Mucosa of rectum (tissue), 2 donors: Measurements from ENCODE around the gene SH3RF3.
"Not testable (repeated sequence)": the region's sequence is repeated elsewhere in the genome, so short reads cannot be mapped to it uniquely, and the experiment has no call there.

ENCODE experiments used
- H3K27ac ChIP-seq, 2 donors: one replicate each; pipeline ENCODE4 v1.7.0; 2013; ENCODE audit warnings: inconsistent platforms in 2 of 2, low read depth in 2 of 2, low read length in 2 of 2
- H3K27me3 ChIP-seq, 2 donors: one replicate each; pipeline ENCODE4 v1.7.0; 2013; ENCODE audit warnings: low read length in 2 of 2; ENCODE audit not compliant: control insufficient read depth in 2 of 2, insufficient read depth in 2 of 2
- H3K36me3 ChIP-seq, 2 donors: one replicate each; pipeline ENCODE4 v1.7.0; 2013; ENCODE audit warnings: low read length in 2 of 2; ENCODE audit not compliant: control insufficient read depth in 2 of 2, insufficient read depth in 2 of 2
- H3K4me1 ChIP-seq, 2 donors: one replicate each; pipeline ENCODE4 v1.7.0; 2013; ENCODE audit warnings: low read length in 2 of 2, mild to moderate bottlenecking in 1 of 2; ENCODE audit not compliant: control insufficient read depth in 2 of 2, insufficient read depth in 2 of 2
- H3K4me3 ChIP-seq, 2 donors: one replicate each; pipeline ENCODE4 v1.7.0; 2013; ENCODE audit warnings: low read length in 2 of 2
- H3K9ac ChIP-seq, 2 donors: one replicate each; pipeline ENCODE4 v1.7.0; 2013; ENCODE audit warnings: low read length in 2 of 2, low read depth in 1 of 2, mild to moderate bottlenecking in 1 of 2
- H3K9me3 ChIP-seq, 2 donors: one replicate each; pipeline ENCODE4 v1.7.0; 2013; ENCODE audit warnings: low read length in 2 of 2; ENCODE audit not compliant: control insufficient read depth in 2 of 2
- donor health status: healthy.
- donor health status: Normal muscosa, but diverticular disease.

SH3RF3 gene

GRCh38 chr2:109214651-109215371 is 85.8 kb downstream of the SH3RF3 start:
- no peaks in the 10 kb centered on the region for H3K9me3 ChIP-seq
- no peak overlapping the region for H3K27ac ChIP-seq
- no peaks in the 10 kb centered on the region for H3K36me3 ChIP-seq
- peaks cover 0 to 3% of the 10 kb centered on the region in 2 donors for H3K27me3 ChIP-seq
- H3K4me3 ChIP-seq: no peak overlapping the region
- no peak overlapping the region for H3K9ac ChIP-seq
- peaks cover 17 to 20% of the 10 kb centered on the region in 2 donors for H3K4me1 ChIP-seq

DNA sequence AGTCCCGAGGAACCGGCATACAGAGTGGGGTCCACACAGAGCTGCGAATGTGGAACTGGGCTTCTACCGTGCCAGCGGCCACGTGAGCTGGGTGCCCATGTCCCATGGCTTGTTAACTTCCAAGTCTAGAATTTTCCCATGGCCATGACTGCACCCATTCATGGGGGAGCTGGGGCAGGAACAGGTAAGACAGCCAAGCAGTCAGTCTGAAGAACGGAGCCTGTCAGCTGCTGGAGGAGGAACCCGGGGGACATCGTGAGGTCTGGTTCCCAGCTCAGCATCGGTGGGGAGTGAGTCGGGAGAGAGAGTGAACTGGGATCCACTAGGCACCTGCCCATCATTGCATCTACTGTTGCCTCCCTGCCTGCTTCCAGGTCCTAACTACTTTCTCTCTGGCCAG is 86.9 kb downstream of the SH3RF3 start:
- H3K9ac ChIP-seq: no peak overlapping the region
- peaks cover 0 to 3% of the 10 kb centered on the region in 2 donors for H3K27me3 ChIP-seq
- no peaks in the 10 kb centered on the region for H3K36me3 ChIP-seq
- H3K4me1 ChIP-seq: peaks cover 17 to 20% of the 10 kb centered on the region in 2 donors
- H3K27ac ChIP-seq: no peak overlapping the region
- H3K4me3 ChIP-seq: no peak overlapping the region
- H3K9me3 ChIP-seq: no peaks in the 10 kb centered on the region

DNA sequence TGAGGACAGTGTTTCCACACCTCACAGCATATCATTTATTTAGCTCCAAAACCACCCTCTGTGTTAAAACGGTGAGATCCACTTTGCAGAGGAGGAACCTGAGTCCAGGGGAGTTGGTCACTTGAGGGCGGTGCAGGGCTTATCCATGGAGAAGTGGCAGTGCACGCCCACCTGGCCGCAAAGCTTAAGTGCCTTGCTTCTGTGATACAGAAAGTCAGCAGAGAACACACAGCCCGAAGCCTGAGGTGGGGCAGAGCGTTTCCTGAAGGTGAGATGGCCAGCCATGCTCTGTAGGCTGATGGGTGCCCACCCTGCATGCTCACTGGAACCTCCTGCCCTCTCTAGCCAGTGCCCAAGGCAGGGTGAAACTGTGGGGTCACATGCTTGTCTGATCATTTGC is 87.3 kb downstream of the SH3RF3 start:
- no peak overlapping the region for H3K9ac ChIP-seq
- peaks cover 17 to 20% of the 10 kb centered on the region in 2 donors for H3K4me1 ChIP-seq
- H3K9me3 ChIP-seq: no peaks in the 10 kb centered on the region
- no peaks in the 10 kb centered on the region for H3K36me3 ChIP-seq
- peaks cover 0 to 3% of the 10 kb centered on the region in 2 donors for H3K27me3 ChIP-seq
- no peak overlapping the region for H3K27ac ChIP-seq
- H3K4me3 ChIP-seq: no peak overlapping the region

- Histone ChIP-seq H3K27me3 (peaks cover 0 to 3% of the 10 kb centered on the region in 2 donors), H3K9me3 (no peaks in the 10 kb centered on the region), H3K4me3 (no peak overlapping the region), H3K4me1 (peaks cover 17 to 20% of the 10 kb centered on the region in 2 donors), H3K36me3 (no peaks in the 10 kb centered on the region), H3K9ac (no peak overlapping the region), H3K27ac (peak overlapping the region; percentile 67 to 74)
Observed at GRCh38 chr2:109217362-109218086, 88.5 kb downstream of the SH3RF3 start.

DNA sequence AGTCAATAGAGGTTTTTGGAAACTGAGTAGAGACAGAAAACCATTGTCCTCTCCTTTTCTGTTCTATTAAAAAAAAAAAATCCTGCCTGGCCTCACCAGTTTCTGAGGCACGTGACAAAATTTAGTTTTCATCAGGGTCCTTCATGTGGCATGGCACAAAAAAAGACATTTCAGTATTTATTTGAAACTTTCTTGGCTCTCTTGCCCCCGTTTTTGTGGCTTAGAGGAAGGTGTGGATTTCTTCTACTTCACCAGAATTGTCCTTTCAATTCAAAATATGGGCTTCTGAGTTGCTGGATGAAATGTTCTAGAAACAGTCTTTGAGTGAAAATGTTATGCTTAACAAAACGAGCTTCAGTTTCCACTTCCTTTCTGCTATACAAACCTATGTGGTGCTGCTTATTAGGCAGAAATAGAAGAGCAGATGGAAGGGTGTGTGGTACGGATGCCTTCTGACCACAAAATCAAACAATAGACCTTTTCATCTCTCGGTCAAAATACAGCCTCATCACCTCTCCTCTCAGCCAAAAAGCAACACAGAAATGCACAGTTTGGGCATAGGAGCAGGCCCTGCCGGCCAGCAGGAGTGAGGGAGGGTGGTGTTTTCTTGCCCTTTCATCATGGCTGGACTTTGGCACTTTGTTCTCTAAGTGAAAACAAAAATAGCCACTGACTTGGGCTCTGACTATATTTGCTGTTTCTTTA is 89.2 kb downstream of the SH3RF3 start:
- no peaks in the 10 kb centered on the region for H3K36me3 ChIP-seq
- peaks cover 17 to 20% of the 10 kb centered on the region in 2 donors for H3K4me1 ChIP-seq
- no peaks in the 10 kb centered on the region for H3K9me3 ChIP-seq
- H3K4me3 ChIP-seq: peak overlapping the region in 1 of 2 donors; percentile 17
- peaks cover 0 to 3% of the 10 kb centered on the region in 2 donors for H3K27me3 ChIP-seq
- peak overlapping the region; percentile 67 to 74 for H3K27ac ChIP-seq
- H3K9ac ChIP-seq: no peak overlapping the region

GRCh38 chr2:109218792-109219126 is 89.8 kb downstream of the SH3RF3 start:
- Histone ChIP-seq H3K36me3 (no peaks in the 10 kb centered on the region), H3K9me3 (no peaks in the 10 kb centered on the region), H3K27ac (peak overlapping the region; percentile 20 to 67), H3K4me3 (peak overlapping the region in 1 of 2 donors; percentile 17), H3K27me3 (peaks cover 0 to 3% of the 10 kb centered on the region in 2 donors), H3K9ac (no peak overlapping the region), H3K4me1 (peaks cover 14 to 17% of the 10 kb centered on the region in 2 donors)

DNA sequence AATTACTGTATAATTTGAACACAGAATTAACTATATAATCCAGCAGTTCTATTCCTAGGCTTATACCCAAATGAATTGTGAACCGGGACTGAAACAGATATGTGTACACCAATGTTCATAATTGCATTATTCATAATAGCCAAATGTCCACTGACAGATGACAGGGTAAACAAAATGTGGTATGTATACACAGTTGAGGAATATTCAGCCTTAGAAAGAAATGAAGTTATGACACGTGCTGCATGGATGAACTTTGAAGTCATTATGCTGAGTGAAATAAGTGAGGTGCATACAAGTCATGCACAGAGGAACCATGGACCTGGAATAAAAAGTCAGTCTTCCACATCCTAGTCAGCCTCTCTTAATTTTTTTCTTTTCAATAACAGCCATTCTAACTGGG is 91.9 kb downstream of the SH3RF3 start:
- H3K27me3 ChIP-seq: no peaks in the 10 kb centered on the region
- no peaks in the 10 kb centered on the region for H3K36me3 ChIP-seq

GRCh38 chr2:109221316-109221715 is 92.3 kb downstream of the SH3RF3 start:
- not testable (repeated sequence) for H3K36me3 ChIP-seq, H3K27ac ChIP-seq, H3K27me3 ChIP-seq, H3K4me3 ChIP-seq, H3K9ac ChIP-seq, H3K9me3 ChIP-seq
- peaks cover 7 to 11% of the 10 kb centered on the region in 2 donors for H3K4me1 ChIP-seq

More for the DNA sequence above, 91.9 kb downstream of the SH3RF3 start:
- peaks cover 7 to 11% of the 10 kb centered on the region in 2 donors for H3K4me1 ChIP-seq
- H3K27ac ChIP-seq: no peak overlapping the region
- H3K4me3 ChIP-seq: no peak overlapping the region
- no peaks in the 10 kb centered on the region for H3K9me3 ChIP-seq
- H3K9ac ChIP-seq: no peak overlapping the region

DNA sequence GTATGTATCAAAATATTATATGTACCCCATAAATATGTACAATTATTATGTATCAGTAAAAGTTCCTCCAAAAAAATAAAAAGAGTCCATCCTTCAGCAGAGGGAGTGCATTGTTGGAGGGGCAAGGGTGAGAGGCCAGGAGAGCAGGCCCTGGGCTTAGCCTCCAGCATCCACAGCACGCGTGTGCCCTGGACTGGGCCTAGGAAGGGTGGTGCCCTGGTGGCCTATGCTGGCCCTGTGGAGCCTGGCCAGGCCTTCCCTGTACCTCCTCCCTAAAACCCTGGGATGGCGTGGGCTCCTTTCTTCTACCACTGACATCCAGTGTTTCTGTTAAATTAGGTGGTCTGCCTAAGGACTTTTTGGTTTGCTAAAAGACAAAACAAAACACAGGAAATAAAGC is 93.4 kb downstream of the SH3RF3 start:
- no peaks in the 10 kb centered on the region for H3K27me3 ChIP-seq
- no peaks in the 10 kb centered on the region for H3K9me3 ChIP-seq
- no peak overlapping the region for H3K9ac ChIP-seq
- peaks cover 0 to 9% of the 10 kb centered on the region in 2 donors for H3K4me1 ChIP-seq
- no peaks in the 10 kb centered on the region for H3K36me3 ChIP-seq
- H3K27ac ChIP-seq: no peak overlapping the region
- no peak overlapping the region for H3K4me3 ChIP-seq
